T-helper 1 cell treated with Interleukin-12 subunit alpha and Interleukin-12 subunit beta and Interleukin-4 antibody, amounts not matched to agents 30 μg/mL and 1 μg/mL, for 36 hours (primary cell): ENCODE results near the gene GHR.

Experiments
- H3K27ac Mint-ChIP-seq: one replicate; pipeline ENCODE4 v1.8.0; 2021; ENCODE audit warnings: mild to moderate bottlenecking, mixed read lengths
- H3K27me3 Mint-ChIP-seq: one replicate; pipeline ENCODE4 v1.8.0; 2021; ENCODE audit warnings: low read depth, mixed read lengths
- H3K36me3 Mint-ChIP-seq: one replicate; pipeline ENCODE4 v1.8.0; 2021; ENCODE audit warnings: low read depth, mixed read lengths
- H3K4me1 Mint-ChIP-seq: one replicate; pipeline ENCODE4 v1.8.0; 2021; ENCODE audit warnings: low read depth, mixed read lengths
- H3K4me3 Mint-ChIP-seq: one replicate; pipeline ENCODE4 v1.8.0; 2021; ENCODE audit warnings: mild to moderate bottlenecking, moderate library complexity, mixed read lengths
- H3K9me3 Mint-ChIP-seq: one replicate; pipeline ENCODE4 v1.8.0; 2021; ENCODE audit warnings: mixed read lengths

GHR gene

DNA sequence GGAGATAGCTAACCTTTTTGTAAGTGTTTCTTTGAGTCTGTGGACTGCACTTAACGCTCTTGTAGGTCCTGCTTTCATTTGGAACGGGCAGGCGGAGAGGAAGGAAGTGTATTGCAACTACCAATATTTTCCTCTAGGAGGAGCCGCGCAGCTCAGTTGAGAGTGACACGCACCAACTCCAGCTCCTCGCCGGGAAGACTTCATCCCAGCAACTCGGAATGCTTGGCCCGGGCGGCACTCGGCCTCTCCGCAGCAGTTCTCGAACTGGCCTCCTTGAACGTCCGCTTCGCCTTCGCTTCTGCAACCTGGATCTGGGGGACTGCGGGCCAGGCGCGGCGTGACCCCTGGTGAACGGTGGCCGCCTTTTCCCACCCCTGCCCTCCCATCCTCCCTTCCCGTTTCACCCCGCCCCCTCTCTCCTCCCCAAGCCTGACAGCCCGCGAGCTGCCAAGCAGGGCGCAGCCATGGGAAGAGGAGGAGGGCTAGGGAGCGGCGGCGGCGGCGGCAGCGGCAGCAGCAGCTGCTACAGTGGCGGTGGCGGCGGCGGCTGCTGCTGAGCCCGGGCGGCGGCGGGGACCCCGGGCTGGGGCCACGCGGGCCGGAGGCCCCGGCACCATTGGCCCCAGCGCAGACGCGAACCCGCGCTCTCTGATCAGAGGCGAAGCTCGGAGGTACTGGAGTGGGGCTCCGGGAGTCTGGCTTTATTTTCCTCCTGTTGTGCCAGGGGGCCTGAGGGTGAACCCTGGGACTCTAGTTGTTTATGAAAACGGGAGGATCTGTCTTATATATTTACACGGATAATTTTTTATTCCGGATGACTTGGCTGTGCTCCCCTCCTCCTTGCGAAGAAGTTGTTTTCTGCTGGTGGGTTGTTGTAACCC is at the start of gene GHR:
Gene GHR, plus strand, starts transcription at position 155 of the 881 bp plus-strand sequence. CDS start 142,436 bp downstream, outside the sequence.
- Mint-ChIP-seq H3K4me3 (no peak within 1 kb of the TSS), H3K9me3 (no peaks in the 10 kb centered on the region)

DNA sequence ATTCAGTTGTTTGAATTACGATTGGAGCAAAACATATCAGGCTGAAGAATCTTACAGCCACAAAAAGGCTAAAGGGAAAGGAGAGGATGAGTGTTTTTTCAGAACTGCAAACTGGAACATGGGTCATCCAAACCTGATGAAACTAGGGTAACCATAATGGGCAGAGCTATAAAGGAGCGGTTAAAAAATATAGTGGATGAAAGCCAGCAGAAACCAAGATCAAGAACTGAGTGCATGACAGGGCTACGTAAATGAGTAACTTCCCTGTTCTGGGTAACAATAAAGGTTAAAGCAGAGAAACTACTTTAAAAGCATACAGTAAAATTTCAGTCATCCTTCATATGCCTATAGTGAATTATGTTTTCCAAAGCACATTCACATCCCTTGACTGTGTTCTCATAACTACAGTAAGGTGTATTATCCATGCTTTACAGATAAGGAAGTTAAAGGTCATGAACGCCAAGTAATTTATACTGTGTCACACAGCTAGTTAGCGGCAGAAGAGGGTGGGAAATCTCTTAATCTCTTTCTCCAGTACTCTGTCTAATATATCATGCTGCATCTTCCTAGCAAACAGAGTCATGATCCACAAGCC is 48.5 kb upstream of the GHR start:
- no peak overlapping the region for H3K4me3 Mint-ChIP-seq
- no peak overlapping the region for H3K27ac Mint-ChIP-seq
- H3K9me3 Mint-ChIP-seq: no peaks in the 10 kb centered on the region

More for the DNA sequence above, at the start of gene GHR:
- H3K36me3 Mint-ChIP-seq: no peaks in the 10 kb centered on the region
- H3K27me3 Mint-ChIP-seq: peaks cover 25% of the 10 kb centered on the region
- no peak within 1 kb of the TSS for H3K27ac Mint-ChIP-seq
- H3K4me1 Mint-ChIP-seq: no peaks in the 10 kb centered on the region

DNA sequence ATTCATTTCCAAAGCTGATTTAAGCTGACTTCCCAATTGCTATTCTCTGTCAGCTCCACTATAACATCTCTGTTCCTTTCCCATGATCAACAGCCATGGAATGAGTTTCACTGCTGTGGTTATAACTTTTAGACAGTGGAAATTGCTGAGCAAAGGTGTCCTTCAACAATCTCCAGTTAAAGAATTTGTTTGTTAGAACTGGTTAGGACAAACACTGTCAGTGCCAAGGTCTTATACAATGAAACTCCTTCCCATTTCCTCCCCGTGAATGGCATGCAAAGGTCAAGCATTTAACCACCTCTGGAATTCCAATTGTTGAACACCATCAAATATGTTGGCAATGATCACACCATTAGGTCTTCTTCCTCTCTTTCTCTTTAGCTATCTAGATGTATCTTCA is 45.7 kb upstream of the GHR start:
- no peak overlapping the region for H3K4me3 Mint-ChIP-seq
- H3K27me3 Mint-ChIP-seq: no peaks in the 10 kb centered on the region
- no peak overlapping the region for H3K27ac Mint-ChIP-seq

More for the DNA sequence above, 48.5 kb upstream of the GHR start:
- no peaks in the 10 kb centered on the region for H3K36me3 Mint-ChIP-seq
- H3K4me1 Mint-ChIP-seq: no peaks in the 10 kb centered on the region
- no peaks in the 10 kb centered on the region for H3K27me3 Mint-ChIP-seq

DNA sequence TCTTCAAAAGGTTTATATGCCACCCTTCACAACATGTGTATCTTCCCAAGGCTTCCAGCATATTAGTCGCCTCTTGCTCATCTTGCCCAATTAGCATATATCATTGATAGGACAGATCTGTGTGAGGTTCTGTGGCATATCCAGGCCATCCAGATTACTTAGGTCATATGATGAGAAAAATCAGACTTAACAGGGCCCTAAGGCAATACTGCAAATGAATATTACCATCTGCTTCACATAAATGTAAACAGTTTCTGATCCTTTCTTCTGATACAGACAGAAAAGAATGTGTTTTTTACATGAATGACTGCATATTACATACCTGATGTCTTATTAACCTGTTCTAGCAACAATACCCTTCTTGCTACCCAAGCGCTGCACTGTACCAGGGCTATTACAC is 41.3 kb upstream of the GHR start:
- Mint-ChIP-seq H3K36me3 (no peaks in the 10 kb centered on the region), H3K4me3 (no peak overlapping the region), H3K9me3 (no peaks in the 10 kb centered on the region), H3K4me1 (no peaks in the 10 kb centered on the region), H3K27me3 (no peaks in the 10 kb centered on the region), H3K27ac (no peak overlapping the region)

More for the DNA sequence above, 45.7 kb upstream of the GHR start:
- H3K4me1 Mint-ChIP-seq: no peaks in the 10 kb centered on the region
- no peaks in the 10 kb centered on the region for H3K36me3 Mint-ChIP-seq
- no peaks in the 10 kb centered on the region for H3K9me3 Mint-ChIP-seq

DNA sequence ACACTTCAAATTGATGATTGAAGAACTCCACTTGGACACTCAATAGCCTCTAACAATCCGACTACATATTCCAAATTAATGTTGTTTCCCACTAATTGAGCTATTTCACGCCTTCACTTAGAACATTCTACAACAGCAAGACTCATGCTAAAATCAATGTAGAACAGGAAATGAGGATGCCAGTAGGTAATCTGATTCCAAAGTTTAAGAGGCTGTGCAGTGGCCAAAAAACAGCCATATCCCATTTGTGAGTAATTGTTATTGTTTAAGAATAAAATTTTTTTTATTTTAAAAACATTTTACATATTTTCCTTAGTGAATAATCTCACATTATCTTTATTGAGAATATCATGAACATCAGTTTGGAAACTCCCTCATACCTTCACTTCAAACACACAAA is 35.7 kb upstream of the GHR start:
- Mint-ChIP-seq H3K27me3 (no peaks in the 10 kb centered on the region), H3K4me3 (no peak overlapping the region), H3K9me3 (no peaks in the 10 kb centered on the region), H3K4me1 (no peaks in the 10 kb centered on the region), H3K27ac (no peak overlapping the region), H3K36me3 (no peaks in the 10 kb centered on the region)

DNA sequence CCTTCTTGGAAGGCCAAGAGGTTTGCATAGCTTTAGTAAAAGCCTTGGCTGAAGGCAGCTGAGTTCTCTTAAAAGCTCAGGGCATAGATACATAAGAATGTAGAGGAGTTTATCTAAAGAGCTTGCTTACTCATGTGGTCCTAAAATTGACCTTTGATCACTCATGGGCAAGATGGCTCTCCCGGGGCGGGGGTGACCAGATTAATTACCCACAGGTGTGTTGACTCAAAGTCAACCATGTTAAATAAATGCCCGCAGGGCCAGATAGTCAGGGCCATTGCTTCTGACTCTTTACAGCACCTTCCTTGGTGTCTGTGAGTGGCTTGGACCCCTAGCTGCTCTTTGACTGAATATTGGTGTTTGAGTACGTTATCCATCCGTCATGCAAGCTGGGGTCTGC is 33.1 kb upstream of the GHR start:
- no peaks in the 10 kb centered on the region for H3K27me3 Mint-ChIP-seq
- H3K9me3 Mint-ChIP-seq: no peaks in the 10 kb centered on the region
- H3K4me3 Mint-ChIP-seq: no peak overlapping the region
- no peak overlapping the region for H3K27ac Mint-ChIP-seq
- no peaks in the 10 kb centered on the region for H3K4me1 Mint-ChIP-seq
- H3K36me3 Mint-ChIP-seq: no peaks in the 10 kb centered on the region

DNA sequence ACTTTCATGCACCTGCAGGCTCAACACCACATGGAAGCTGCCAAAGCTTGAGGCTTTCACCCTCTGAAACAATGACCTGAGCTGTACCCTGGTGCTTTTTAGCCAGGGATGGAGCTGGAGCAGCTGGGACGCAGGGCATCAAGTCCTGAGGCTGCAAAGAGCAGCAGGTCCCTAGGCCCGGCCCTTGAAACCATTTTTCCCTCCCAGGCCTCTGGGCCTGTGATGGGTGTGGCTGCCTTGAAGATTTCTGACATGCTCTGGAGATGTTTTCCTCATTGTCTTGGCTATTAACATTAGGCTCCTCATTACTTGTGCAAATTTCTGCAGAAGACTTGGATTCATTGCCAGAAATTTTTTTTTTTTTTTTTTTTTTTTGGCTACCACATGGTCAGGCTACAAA is 30.3 kb upstream of the GHR start:
- H3K36me3 Mint-ChIP-seq: no peaks in the 10 kb centered on the region

DNA sequence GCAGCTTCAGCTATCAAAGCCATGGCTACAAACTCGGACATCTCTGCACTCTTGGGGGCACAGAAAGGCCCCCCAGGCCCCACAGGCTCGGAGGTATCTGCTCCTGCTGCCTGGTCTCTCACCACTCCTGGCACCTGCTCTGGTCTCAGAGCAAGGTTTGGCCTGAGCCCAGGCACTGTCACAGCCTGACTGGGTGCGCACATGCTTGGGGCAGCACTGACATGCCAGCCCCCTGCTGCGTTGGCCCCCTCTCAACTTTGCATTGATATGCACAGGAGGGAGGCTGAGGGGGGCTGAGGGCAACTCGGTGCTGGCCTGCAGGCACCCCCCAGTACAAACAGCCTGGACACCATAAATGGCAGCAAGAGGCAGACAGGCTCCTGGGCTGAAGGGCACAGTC is 27.1 kb upstream of the GHR start:
- H3K4me3 Mint-ChIP-seq: no peak overlapping the region
- H3K4me1 Mint-ChIP-seq: no peaks in the 10 kb centered on the region

More for the DNA sequence above, 30.3 kb upstream of the GHR start:
- Mint-ChIP-seq H3K27ac (no peak overlapping the region), H3K4me1 (no peaks in the 10 kb centered on the region), H3K27me3 (no peaks in the 10 kb centered on the region), H3K4me3 (no peak overlapping the region), H3K9me3 (no peaks in the 10 kb centered on the region)

DNA sequence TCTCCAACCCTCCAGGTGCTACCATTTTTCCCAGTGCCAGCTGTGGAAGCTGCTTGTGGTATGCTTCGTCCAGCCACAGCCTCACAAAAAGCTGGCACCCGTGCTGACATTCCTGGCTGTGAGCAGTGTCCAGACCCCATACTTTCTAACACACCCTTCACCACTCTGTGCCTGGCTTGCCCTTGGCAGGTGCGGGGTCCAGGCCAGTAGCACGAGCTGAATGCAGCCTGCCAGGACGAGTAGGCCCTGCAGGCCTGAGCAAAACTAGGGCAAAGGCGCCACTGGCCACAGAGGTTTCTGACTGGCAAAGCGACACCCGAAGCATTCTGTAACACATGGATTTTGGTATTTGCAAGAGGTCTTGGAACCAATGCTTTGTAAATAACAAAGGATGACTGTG is 26.0 kb upstream of the GHR start:
- Mint-ChIP-seq H3K27me3 (no peaks in the 10 kb centered on the region), H3K4me1 (no peaks in the 10 kb centered on the region), H3K4me3 (no peak overlapping the region), H3K36me3 (no peaks in the 10 kb centered on the region), H3K9me3 (no peaks in the 10 kb centered on the region), H3K27ac (no peak overlapping the region)

More for the DNA sequence above, 27.1 kb upstream of the GHR start:
- no peaks in the 10 kb centered on the region for H3K9me3 Mint-ChIP-seq
- H3K27me3 Mint-ChIP-seq: no peaks in the 10 kb centered on the region
- H3K36me3 Mint-ChIP-seq: no peaks in the 10 kb centered on the region
- H3K27ac Mint-ChIP-seq: no peak overlapping the region

DNA sequence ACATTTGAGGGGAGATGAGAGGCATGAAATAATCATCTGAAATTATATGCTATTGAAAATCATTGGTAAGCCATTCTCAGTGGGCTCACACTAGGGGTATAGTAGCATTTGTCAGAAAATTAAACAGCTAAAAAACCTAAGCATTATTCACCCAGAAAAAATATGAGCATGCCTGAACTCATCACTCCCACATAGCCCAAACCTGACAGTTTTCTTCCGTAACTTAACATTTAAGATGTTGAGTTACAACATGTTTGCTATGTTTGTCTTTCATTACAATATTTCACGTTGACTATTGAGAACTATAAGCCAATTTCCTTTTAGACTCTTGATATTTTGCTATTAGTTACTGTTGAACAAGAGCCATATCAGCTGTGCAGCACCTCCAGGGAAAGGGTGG is 23.5 kb upstream of the GHR start:
- Mint-ChIP-seq H3K4me3 (no peak overlapping the region), H3K9me3 (no peaks in the 10 kb centered on the region), H3K27me3 (no peaks in the 10 kb centered on the region), H3K27ac (no peak overlapping the region), H3K36me3 (no peaks in the 10 kb centered on the region), H3K4me1 (no peaks in the 10 kb centered on the region)

DNA sequence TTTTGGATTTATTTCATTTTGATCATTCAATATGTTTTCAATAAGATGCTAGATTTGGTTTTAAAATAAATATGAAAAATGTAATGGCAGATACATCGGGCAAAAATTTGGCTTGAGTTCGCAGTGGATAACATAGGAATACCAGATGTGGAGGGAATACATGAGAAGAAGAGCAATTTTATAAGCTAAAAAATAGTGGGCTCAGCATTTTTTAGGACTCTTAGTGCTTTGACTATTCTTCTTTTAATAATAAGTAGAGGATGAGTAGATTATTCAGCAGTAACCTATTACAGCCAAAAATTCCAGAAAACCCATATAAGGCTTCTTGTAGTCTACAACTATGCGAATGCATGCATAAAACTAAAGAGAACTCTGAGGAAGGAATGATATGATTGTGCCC is 22.8 kb upstream of the GHR start:
- Mint-ChIP-seq H3K36me3 (no peaks in the 10 kb centered on the region), H3K4me3 (no peak overlapping the region)

DNA sequence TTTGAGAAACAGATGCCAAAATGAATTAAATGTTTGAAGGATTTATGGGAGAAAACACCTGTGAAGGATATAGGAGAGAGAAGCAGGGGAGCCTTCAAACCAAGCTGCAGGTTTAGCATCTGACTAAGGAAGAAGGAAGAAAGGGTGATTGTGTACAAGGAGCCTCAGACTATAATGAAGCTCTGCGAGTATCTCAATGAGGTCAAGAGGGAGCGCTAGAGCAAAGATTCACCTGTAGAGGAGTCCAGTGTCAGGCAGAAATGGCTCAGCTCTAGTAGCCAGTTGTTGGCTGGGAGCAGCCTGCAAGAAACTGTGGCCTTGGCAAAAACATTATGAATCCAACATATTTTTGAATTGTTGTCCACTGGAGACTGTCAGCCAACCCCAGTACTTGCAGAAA is 20.0 kb upstream of the GHR start:
- Mint-ChIP-seq H3K36me3 (no peaks in the 10 kb centered on the region), H3K27me3 (no peaks in the 10 kb centered on the region), H3K27ac (no peak overlapping the region), H3K4me1 (no peaks in the 10 kb centered on the region), H3K9me3 (no peaks in the 10 kb centered on the region), H3K4me3 (no peak overlapping the region)

More for the DNA sequence above, 22.8 kb upstream of the GHR start:
- Mint-ChIP-seq H3K9me3 (no peaks in the 10 kb centered on the region), H3K4me1 (no peaks in the 10 kb centered on the region), H3K27me3 (no peaks in the 10 kb centered on the region), H3K27ac (no peak overlapping the region)

DNA sequence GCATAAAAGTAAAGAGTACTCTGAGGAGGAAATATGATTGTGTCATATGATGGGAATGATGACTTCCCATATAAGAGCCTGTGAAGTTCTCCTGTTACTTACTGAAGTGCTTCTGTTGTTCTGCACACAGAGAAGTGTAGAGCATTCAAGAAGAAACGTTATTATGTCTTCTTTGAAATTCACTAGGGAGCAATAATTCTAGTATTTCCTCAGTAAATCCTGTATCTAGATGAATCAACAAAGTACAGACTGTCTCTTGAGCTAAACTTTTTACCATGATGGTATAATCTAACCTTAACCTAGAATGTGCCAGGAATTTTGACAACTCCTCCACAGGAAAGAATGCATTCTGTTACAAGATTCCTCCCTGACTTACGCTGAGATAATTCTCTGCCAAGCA is 18.9 kb upstream of the GHR start:
- no peaks in the 10 kb centered on the region for H3K4me1 Mint-ChIP-seq
- H3K4me3 Mint-ChIP-seq: no peak overlapping the region
- no peak overlapping the region for H3K27ac Mint-ChIP-seq
- H3K36me3 Mint-ChIP-seq: no peaks in the 10 kb centered on the region
- no peaks in the 10 kb centered on the region for H3K9me3 Mint-ChIP-seq
- H3K27me3 Mint-ChIP-seq: no peaks in the 10 kb centered on the region

DNA sequence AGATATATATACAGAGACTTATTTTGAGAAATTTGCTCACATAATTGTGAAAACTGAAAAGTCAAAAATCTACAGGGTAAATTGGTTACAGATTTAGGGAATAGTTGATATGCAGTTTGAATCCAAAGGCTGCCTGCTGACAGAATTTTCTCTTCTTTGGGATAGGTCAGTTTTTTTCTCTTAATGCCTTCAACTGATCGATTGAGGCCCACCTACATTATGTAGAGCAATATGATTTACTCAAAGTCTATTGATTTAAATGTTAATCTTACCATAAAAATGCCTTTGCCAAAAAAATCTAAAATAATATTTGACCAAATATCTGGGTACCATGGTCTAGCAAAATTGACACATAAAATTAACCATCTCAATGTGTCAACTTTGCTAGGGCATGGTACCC is 3.9 kb upstream of the GHR start:
- no peak overlapping the region for H3K4me3 Mint-ChIP-seq
- H3K27ac Mint-ChIP-seq: no peak overlapping the region
- H3K36me3 Mint-ChIP-seq: no peaks in the 10 kb centered on the region
- peaks cover 8% of the 10 kb centered on the region for H3K27me3 Mint-ChIP-seq
- no peaks in the 10 kb centered on the region for H3K9me3 Mint-ChIP-seq
- H3K4me1 Mint-ChIP-seq: no peaks in the 10 kb centered on the region

DNA sequence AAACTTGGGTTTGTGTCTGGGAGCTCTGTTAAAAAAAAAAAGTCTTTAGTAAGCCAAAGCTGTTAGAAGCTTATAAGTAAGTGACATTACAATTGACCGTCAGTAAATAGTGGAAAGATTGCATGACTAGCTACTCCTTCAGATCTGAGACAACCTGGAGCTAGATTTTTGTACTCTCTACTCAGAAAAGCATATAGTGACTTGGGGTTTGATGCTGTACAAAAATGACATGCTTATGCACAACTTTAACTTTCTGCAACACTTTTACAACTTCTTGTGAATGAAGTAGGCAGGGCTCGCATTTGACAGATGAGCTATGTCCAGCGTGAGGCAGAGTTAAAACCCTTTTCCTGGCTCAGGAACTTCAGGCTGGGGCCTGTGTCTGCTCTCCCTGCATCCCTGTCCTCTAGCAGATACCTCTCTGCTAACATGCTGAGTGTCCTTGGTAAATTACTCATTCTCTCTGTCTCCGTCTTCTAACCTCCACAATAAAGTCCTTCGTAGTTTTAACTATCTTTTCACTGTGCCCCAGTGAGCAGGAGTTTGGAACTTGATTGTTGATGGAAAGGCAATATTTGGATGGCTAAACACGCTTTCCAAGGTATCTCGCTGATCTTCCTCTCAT is 471 bp upstream of the GHR start:
- Mint-ChIP-seq H3K36me3 (no peaks in the 10 kb centered on the region), H3K4me3 (no peak overlapping the region), H3K27me3 (peaks cover 25% of the 10 kb centered on the region), H3K9me3 (no peaks in the 10 kb centered on the region), H3K4me1 (no peaks in the 10 kb centered on the region), H3K27ac (no peak overlapping the region)
